GM12878 (cell line): Measurements from ENCODE around the gene KLF6. TPM values are rescaled to one million over a fixed set of nuclear protein-coding genes. Genes with fewer than 3 reads are reported as not detected.

ENCODE experiments used
- ATAC-seq: fragments of 200-7000 bp; cut with Tn5 transposase; 3 replicates; pipeline ENCODE4 v1.9.1; 2020; ENCODE audit warnings: mild to moderate bottlenecking, moderate library complexity
- BruUV-seq: library from RNA; stranded (reverse); fragments of 400-500 nt; replicated peaks from 2 replicates; lab custom pipeline; 2021; lab: Mats Ljungman, UMichigan
- CTCF ChIA-PET: fragments of 300-600 bp; sonication (Branson Sonifier 250); formaldehyde crosslinking; extraction: SDS; loops from one replicate; lab custom pipeline; 2021; ENCODE audit warnings: inconsistent platforms; lab: Yijun Ruan, JAX
- POLR2A ChIA-PET: fragments of 350-600 bp; formaldehyde crosslinking; extraction: SDS; loops from one replicate; lab custom pipeline; 2021; ENCODE audit warnings: inconsistent platforms; lab: Charles Lee
- RAD21 ChIA-PET: fragments of 300-600 bp; sonication (Branson Sonifier 250); formaldehyde crosslinking; loops from one replicate; lab custom pipeline; 2023; ENCODE audit warnings: antibody characterized with exemption; ENCODE audit not compliant: unreplicated experiment; lab: Charles Lee
- SMC1A ChIA-PET: fragments of 300-600 bp; sonication (Branson Sonifier 250); formaldehyde crosslinking; loops from one replicate; lab custom pipeline; 2023; ENCODE audit not compliant: unreplicated experiment, uncharacterized antibody; lab: Charles Lee
- DNase-seq: peaks from one replicate; pipeline ENCODE4 v3.0.0-alpha.2; 2011; ENCODE audit warnings: low read depth, low spot score
- FAIRE-seq: peaks from 3 replicates; lab custom pipeline; 2011; peaks lifted over from hg19 to GRCh38; lab: Jason Lieb, UNC
- H2AFZ ChIP-seq: 2 replicates; pipeline ENCODE4 v1.6.0; 2011; ENCODE audit warnings: low read depth, low read length, control low read depth; ENCODE audit not compliant: control insufficient read depth
- H3K27ac ChIP-seq: 2 replicates; pipeline ENCODE4 v1.5.1; 2011; ENCODE audit warnings: control low read depth; ENCODE audit not compliant: control insufficient read depth, insufficient read depth
- H3K27me3 ChIP-seq, 2 experiments: replicated peaks in 1 of 2; 2 replicates each; pipeline versions ENCODE4 v1.6.0 to v1.6.1; 2011; ENCODE audit warnings: low read length in 1 of 2; ENCODE audit not compliant: control insufficient read depth in 2 of 2, insufficient read depth in 2 of 2
- H3K36me3 ChIP-seq, 2 experiments: 2 replicates each; pipeline ENCODE4 v1.5.1; 2011; ENCODE audit warnings: low read length in 1 of 2; ENCODE audit not compliant: control insufficient read depth in 2 of 2, insufficient read depth in 2 of 2
- H3K4me1 ChIP-seq: 2 replicates; pipeline ENCODE4 v1.6.1; 2011; ENCODE audit warnings: mild to moderate bottlenecking, low read length, moderate library complexity, mixed read lengths; ENCODE audit not compliant: control insufficient read depth, insufficient read depth
- H3K4me2 ChIP-seq: 2 replicates; pipeline ENCODE4 v1.6.0; 2011; ENCODE audit warnings: control low read depth; ENCODE audit not compliant: control insufficient read depth, insufficient read depth
- H3K4me3 ChIP-seq: fragments of 200-600 bp; sonication (generic); 2 replicates; pipeline ENCODE4 v1.5.1; 2016
- H3K79me2 ChIP-seq: 2 replicates; pipeline ENCODE4 v1.6.0; 2011; ENCODE audit warnings: low read length; ENCODE audit not compliant: control insufficient read depth, insufficient read depth
- H3K9ac ChIP-seq: 2 replicates; pipeline ENCODE4 v1.8.0; 2011; ENCODE audit warnings: low read length, control low read depth, mixed read lengths; ENCODE audit not compliant: control insufficient read depth, insufficient read depth
- H3K9me3 ChIP-seq: replicated peaks from 3 replicates; pipeline ENCODE4 v1.5.1; 2011; ENCODE audit warnings: mild to moderate bottlenecking, low read length; ENCODE audit not compliant: control insufficient read depth, insufficient read depth
- H4K20me1 ChIP-seq: 2 replicates; pipeline ENCODE4 v1.6.0; 2011; ENCODE audit not compliant: control insufficient read depth, insufficient read depth
- ASH2L ChIP-seq: fragments of 300-600, 200-600 bp; sonication (generic); IDR thresholded peaks from 2 replicates; pipeline ENCODE4 v1.6.1; 2017; ENCODE audit warnings: low read depth, mild to moderate bottlenecking, borderline replicate concordance
- BACH1 ChIP-seq: fragments of 450-650 bp; IDR thresholded peaks from 2 replicates; pipeline ENCODE4 v1.6.1; 2017; ENCODE audit warnings: mild to moderate bottlenecking, borderline replicate concordance
- CBX3 ChIP-seq: fragments of 200-600 bp; sonication (generic); IDR thresholded peaks from 2 replicates; pipeline ENCODE4 v1.6.1; 2016; ENCODE audit warnings: low read depth, borderline replicate concordance
- CHD1 ChIP-seq: IDR thresholded peaks from 2 replicates; pipeline ENCODE4 v1.6.1; 2012; ENCODE audit warnings: low read depth, low read length, improper control_type of control experiment
- FOXM1 ChIP-seq: IDR thresholded peaks from 2 replicates; pipeline ENCODE4 v1.6.1; 2012; ENCODE audit warnings: low read depth, mild to moderate bottlenecking, inconsistent platforms, low read length, moderate library complexity
- HCFC1 ChIP-seq: fragments of 150-350 bp; IDR thresholded peaks from 2 replicates; pipeline ENCODE4 v1.6.1; 2014; ENCODE audit warnings: low read length
- IRF5 ChIP-seq: fragments of 450-650 bp; IDR thresholded peaks from 2 replicates; pipeline ENCODE4 v1.6.1; 2017; ENCODE audit warnings: borderline replicate concordance
- NFYB ChIP-seq: IDR thresholded peaks from 2 replicates; pipeline ENCODE4 v1.6.1; 2011; ENCODE audit warnings: low read depth, mild to moderate bottlenecking, low read length, improper control_type of control experiment, moderate library complexity; ENCODE audit not compliant: insufficient read depth
- PRDM15 ChIP-seq: fragments of 450-650 bp; formaldehyde crosslinking; IDR thresholded peaks from 2 replicates; pipeline ENCODE4 v1.4.0; 2020; ENCODE audit warnings: mild to moderate bottlenecking, moderate library complexity
- SMAD1 ChIP-seq: fragments of 450-650 bp; IDR thresholded peaks from 2 replicates; pipeline ENCODE4 v1.6.1; 2018; ENCODE audit warnings: mild to moderate bottlenecking, low read depth; ENCODE audit not compliant: partially characterized antibody
- SMAD5 ChIP-seq: IDR thresholded peaks from 2 replicates; pipeline ENCODE4 v1.6.1; 2016; ENCODE audit warnings: antibody characterized with exemption, low read depth
- SMC3 ChIP-seq: IDR thresholded peaks from 2 replicates; pipeline ENCODE4 v1.6.1; 2011; ENCODE audit warnings: low read length, improper control_type of control experiment, borderline replicate concordance
- STAT1 ChIP-seq: fragments of 450-650 bp; conservative IDR thresholded peaks from 2 replicates; pipeline ENCODE4 v1.6.1; 2014; ENCODE audit warnings: antibody characterized with exemption, mild to moderate bottlenecking
- TAF1 ChIP-seq: IDR thresholded peaks from 2 replicates; pipeline ENCODE4 v1.6.1; 2011; ENCODE audit warnings: mild to moderate bottlenecking, low read depth, low read length, borderline replicate concordance
- YBX1 ChIP-seq: fragments of 450-650 bp; IDR thresholded peaks from 2 replicates; pipeline ENCODE4 v1.6.1; 2016; ENCODE audit warnings: antibody characterized with exemption
- ZNF24 ChIP-seq: fragments of 450-650 bp; IDR thresholded peaks from 2 replicates; pipeline ENCODE4 v1.6.1; 2017; ENCODE audit warnings: antibody characterized with exemption, mild to moderate bottlenecking
- WGBS: methylation state at CpG from one replicate; pipeline ENCODE4 v1.1.6; 2016; ENCODE audit warnings: low lambda C conversion rate; ENCODE audit not compliant: insufficient replicate concordance, insufficient coverage; ENCODE audit errors: missing lambda C conversion rate; 5-methylcytosine and 5-hydroxymethylcytosine counted together
- in situ Hi-C: fragments of 300-500 bp; cut with MboI; formaldehyde crosslinking; loops from 9 replicates; pipeline ENCODE4 v1.14.3; 2018; ENCODE audit warnings: mixed read lengths
- intact Hi-C: fragments of 100-400 bp; cut with micrococcal nuclease; formaldehyde crosslinking; loops from one replicate; pipeline ENCODE4 v1.14.2; 2022; ENCODE audit not compliant: unreplicated experiment
- polyA plus RNA-seq, 11 experiments: library from polyadenylated mRNA; depleted of rRNA in 4 of 11; unstranded in 6 of 11; stranded (reverse) in 5 of 11; fragments of >200 nt; fragmentation: Nextera tagmentation in 4 of 11; fragmentation: Illumina TruSeq in 1 of 11; extraction: Ambion mirVana in 4 of 11; extraction: Trizol in 1 of 11; gene quantifications; 1 replicate in 1 of 11; 2 replicates in 10 of 11; pipeline versions ENCODE4 v1.2.1 to v1.2.3, GENCODE V29; 2011 to 2016; ENCODE audit warnings: inconsistent platforms in 2 of 11, missing spikeins in 2 of 11, low read depth in 1 of 11
- total RNA-seq, 4 experiments: library from RNA; depleted of rRNA in 3 of 4; stranded (reverse); fragments of >200 nt in 3 of 4; fragmentation: Illumina TruSeq in 1 of 4; extraction: Trizol in 1 of 4; gene quantifications; 2 replicates each; pipeline versions ENCODE4 v1.2.1 to v1.2.3, GENCODE V29; 2013 to 2021

The KLF6 gene
- total and polyA plus RNA-seq, 10 of the 15 experiments (the other 5 are each of a cell fraction or from before 2014, with no cell fraction given): 7.4 to 54.1 (median 23.5) TPM

GRCh38 chr10:3820255-3820654 lies 35.2 kb upstream of the KLF6 start:
- POLR2A ChIA-PET: no interaction called here
- H3K4me3 ChIP-seq: no peak overlapping the region
- H3K9me3 ChIP-seq: no peaks in the 10 kb centered on the region; the same call in 2 of the 3 replicates
- SMC1A ChIA-PET: interaction anchor here (1.3 to 16.8 kb wide), 3 partner anchors 10 to 61 kb away, joined by 3 to 280 read pairs (median 4); no protein-coding TSS in a partner anchor
- TF ChIP-seq FOXM1 (no peak), STAT1 (no peak), ASH2L (no peak), SMAD1 (no peak), SMC3 (no peak), CHD1 (no peak), SMAD5 (no peak), CBX3 (no peak), TAF1 (no peak), HCFC1 (no peak), ZNF24 (no peak), YBX1 (no peak), IRF5 (no peak), BACH1 (no peak), NFYB (no peak), PRDM15 (CRISPR knock-in tag) (no peak)
- RAD21 ChIA-PET: interaction anchor here (1.8 kb wide), 1 partner anchor 38 kb away, joined by 4 read pairs; no protein-coding TSS in a partner anchor
- no peaks in the 10 kb centered on the region for H3K27me3 ChIP-seq
- no peaks in the 10 kb centered on the region for H3K36me3 ChIP-seq
- in situ Hi-C loops: no loop called here
- H3K79me2 ChIP-seq: no peaks in the 10 kb centered on the region
- BruUV-seq: no TSS peak
- no peak for DNase-seq
- no peak overlapping the region for H3K9ac ChIP-seq
- no peaks in the 10 kb centered on the region for H4K20me1 ChIP-seq
- H3K4me2 ChIP-seq: no peak overlapping the region
- no peaks in the 10 kb centered on the region; the same call in 1 of the 2 replicates for H3K4me1 ChIP-seq
- CTCF ChIA-PET: interaction anchor here (0.8 kb wide), 1 partner anchor 16 kb away, joined by 4 read pairs; no protein-coding TSS in a partner anchor
- WGBS: 91% methylated on average over 10 of the region's 10 CpGs
- FAIRE-seq: no peak
- ATAC-seq: no peak
- H3K27ac ChIP-seq: no peak overlapping the region
- H2AFZ ChIP-seq: no peak overlapping the region
- intact Hi-C loops: no loop called here
